HUES48 (cell line): ENCODE results near the gene NRP1.
"Not testable (repeated sequence)": the region's sequence is repeated elsewhere in the genome, so short reads cannot be mapped to it uniquely, and the experiment has no call there.

Experiments
- H3K27ac ChIP-seq: one replicate; pipeline ENCODE4 v1.7.0; 2013; ENCODE audit warnings: low read depth, low read length, inconsistent platforms
- H3K27me3 ChIP-seq: 2 replicates; pipeline ENCODE4 v1.6.1; 2013; ENCODE audit warnings: mild to moderate bottlenecking, low read length; ENCODE audit not compliant: control insufficient read depth, insufficient read depth
- H3K36me3 ChIP-seq: 2 replicates; pipeline ENCODE4 v1.6.1; 2013; ENCODE audit warnings: low read length; ENCODE audit not compliant: control insufficient read depth, insufficient read depth
- H3K4me1 ChIP-seq: 2 replicates; pipeline ENCODE4 v1.6.1; 2013; ENCODE audit warnings: mild to moderate bottlenecking, low read length; ENCODE audit not compliant: control insufficient read depth, insufficient read depth
- H3K4me3 ChIP-seq: 2 replicates; pipeline ENCODE4 v1.5.1; 2013; ENCODE audit warnings: mild to moderate bottlenecking, low read depth, low read length
- H3K9ac ChIP-seq: 2 replicates; pipeline ENCODE4 v1.6.1; 2013; ENCODE audit warnings: mild to moderate bottlenecking, low read depth, low read length, moderate library complexity
- H3K9me3 ChIP-seq: 2 replicates; pipeline ENCODE4 v1.6.1; 2013; ENCODE audit warnings: low read length; ENCODE audit not compliant: control insufficient read depth, insufficient read depth

The NRP1 gene

GRCh38 chr10:33150889-33151288, 183.6 kb downstream of the NRP1 start:
- H3K9ac ChIP-seq, result no peak overlapping the region
- H3K9me3 ChIP-seq, result no peaks in the 10 kb centered on the region
- no peak overlapping the region for H3K27ac ChIP-seq
- no peaks in the 10 kb centered on the region for H3K27me3 ChIP-seq
- no peak overlapping the region for H3K4me3 ChIP-seq
- no peaks in the 10 kb centered on the region for H3K36me3 ChIP-seq
- no peaks in the 10 kb centered on the region for H3K4me1 ChIP-seq

GRCh38 chr10:33150146-33150545, 184.3 kb downstream of the NRP1 start:
- Histone ChIP-seq H3K4me3 (no peak overlapping the region), H3K27ac (no peak overlapping the region), H3K9me3 (no peaks in the 10 kb centered on the region), H3K4me1 (no peaks in the 10 kb centered on the region), H3K36me3 (no peaks in the 10 kb centered on the region), H3K27me3 (no peaks in the 10 kb centered on the region), H3K9ac (no peak overlapping the region)

GRCh38 chr10:33147013-33147310, 187.5 kb downstream of the NRP1 start:
- Histone ChIP-seq H3K4me1 (no peaks in the 10 kb centered on the region), H3K9ac (no peak overlapping the region), H3K27ac (no peak overlapping the region), H3K9me3 (no peaks in the 10 kb centered on the region), H3K36me3 (no peaks in the 10 kb centered on the region), H3K27me3 (no peaks in the 10 kb centered on the region), H3K4me3 (no peak overlapping the region)

- Histone ChIP-seq H3K9ac (no peak overlapping the region), H3K4me1 (no peaks in the 10 kb centered on the region), H3K27me3 (no peaks in the 10 kb centered on the region), H3K36me3 (no peaks in the 10 kb centered on the region), H3K27ac (no peak overlapping the region), H3K4me3 (no peak overlapping the region), H3K9me3 (no peaks in the 10 kb centered on the region)
Measured at GRCh38 chr10:33146189-33147012, 188.1 kb downstream of the NRP1 start.

- Histone ChIP-seq H3K36me3 (no peaks in the 10 kb centered on the region), H3K9ac (no peak overlapping the region), H3K9me3 (no peaks in the 10 kb centered on the region), H3K27me3 (no peaks in the 10 kb centered on the region), H3K4me3 (no peak overlapping the region), H3K27ac (no peak overlapping the region), H3K4me1 (no peaks in the 10 kb centered on the region)
Measured at GRCh38 chr10:33145451-33146188, 188.8 kb downstream of the NRP1 start.

GRCh38 chr10:33143160-33143728, 191.2 kb downstream of the NRP1 start:
- no peak overlapping the region for H3K9ac ChIP-seq
- H3K36me3 ChIP-seq, result no peaks in the 10 kb centered on the region
- no peak overlapping the region for H3K4me3 ChIP-seq
- no peaks in the 10 kb centered on the region for H3K27me3 ChIP-seq
- H3K4me1 ChIP-seq, result no peaks in the 10 kb centered on the region
- no peaks in the 10 kb centered on the region for H3K9me3 ChIP-seq
- no peak overlapping the region for H3K27ac ChIP-seq

GRCh38 chr10:33142295-33142694, 192.2 kb downstream of the NRP1 start:
- no peak overlapping the region for H3K4me3 ChIP-seq
- H3K27ac ChIP-seq, result no peak overlapping the region
- H3K27me3 ChIP-seq, result no peaks in the 10 kb centered on the region
- H3K4me1 ChIP-seq, result no peaks in the 10 kb centered on the region
- H3K36me3 ChIP-seq, result no peaks in the 10 kb centered on the region
- H3K9me3 ChIP-seq, result no peaks in the 10 kb centered on the region
- no peak overlapping the region for H3K9ac ChIP-seq

- no peak overlapping the region for H3K4me3 ChIP-seq
- no peaks in the 10 kb centered on the region for H3K4me1 ChIP-seq
- H3K36me3 ChIP-seq, result no peaks in the 10 kb centered on the region
Measured at GRCh38 chr10:33141251-33141650, 193.2 kb downstream of the NRP1 start.

GRCh38 chr10:33139181-33139646, 195.3 kb downstream of the NRP1 start:
- Histone ChIP-seq H3K27ac (no peak overlapping the region), H3K9ac (no peak overlapping the region), H3K27me3 (no peaks in the 10 kb centered on the region), H3K4me1 (no peaks in the 10 kb centered on the region), H3K36me3 (no peaks in the 10 kb centered on the region), H3K9me3 (no peaks in the 10 kb centered on the region), H3K4me3 (no peak overlapping the region)

More at GRCh38 chr10:33141251-33141650, 193.2 kb downstream of the NRP1 start:
- Histone ChIP-seq H3K9me3 (no peaks in the 10 kb centered on the region), H3K27me3 (no peaks in the 10 kb centered on the region), H3K9ac (no peak overlapping the region), H3K27ac (no peak overlapping the region)

GRCh38 chr10:33138686-33139085, 195.8 kb downstream of the NRP1 start:
- not testable (repeated sequence) for H3K4me1 ChIP-seq, H3K27me3 ChIP-seq, H3K9me3 ChIP-seq, H3K4me3 ChIP-seq, H3K9ac ChIP-seq, H3K36me3 ChIP-seq, H3K27ac ChIP-seq

- H3K27ac ChIP-seq, result no peak overlapping the region
Measured at GRCh38 chr10:33137356-33138005, 197.0 kb downstream of the NRP1 start.

More at GRCh38 chr10:33137356-33138005, 197.0 kb downstream of the NRP1 start:
- no peak overlapping the region for H3K9ac ChIP-seq
- no peaks in the 10 kb centered on the region for H3K36me3 ChIP-seq
- H3K4me3 ChIP-seq, result no peak overlapping the region
- H3K4me1 ChIP-seq, result no peaks in the 10 kb centered on the region
- H3K27me3 ChIP-seq, result no peaks in the 10 kb centered on the region
- H3K9me3 ChIP-seq, result no peaks in the 10 kb centered on the region
